Chondrocyte (in vitro differentiated cells): ENCODE measurements around the gene NYAP2. TPM values are rescaled to one million over a fixed set of nuclear protein-coding genes. Genes with fewer than 3 reads are reported as not detected.
A peak's percentile ranks its signal among the peaks of the same experiment; 100 is the strongest.

Source experiments
- DNase-seq: peaks from one replicate; pipeline ENCODE4 v3.0.0; 2021; ENCODE audit warnings: mixed read lengths, low spot score
- H3K27ac Mint-ChIP-seq: one replicate; pipeline ENCODE4 v1.8.0; 2021; ENCODE audit warnings: mild to moderate bottlenecking, moderate library complexity, mixed read lengths; ENCODE audit not compliant: unreplicated experiment
- H3K27me3 Mint-ChIP-seq: 2 replicates; pipeline ENCODE4 v1.8.0; 2021; ENCODE audit warnings: low read depth, mixed read lengths
- H3K36me3 Mint-ChIP-seq: 2 replicates; pipeline ENCODE4 v1.8.0; 2021; ENCODE audit warnings: low read depth, mixed read lengths
- H3K4me1 Mint-ChIP-seq: 2 replicates; pipeline ENCODE4 v1.8.0; 2021; ENCODE audit warnings: low read depth, mild to moderate bottlenecking, mixed read lengths
- H3K4me3 Mint-ChIP-seq: one replicate; pipeline ENCODE4 v1.8.0; 2021; ENCODE audit warnings: mild to moderate bottlenecking, moderate library complexity, mixed read lengths; ENCODE audit not compliant: unreplicated experiment
- H3K9me3 Mint-ChIP-seq: 2 replicates; pipeline ENCODE4 v1.8.0; 2021; ENCODE audit warnings: low read depth, mixed read lengths
- total RNA-seq: library from RNA; stranded (reverse); gene quantifications from 3 replicates; pipeline ENCODE4 v1.2.1, GENCODE V29; 2021
- TF ChIP-seq, protein P1 (sequence below): fragments of 200-600 bp; sonication (generic); IDR thresholded peaks from 2 replicates; pipeline ENCODE4 v1.5.0; 2021; ENCODE audit warnings: antibody characterized with exemption, mild to moderate bottlenecking, moderate library complexity

Gene NYAP2
- total RNA-seq, 1 donor from 2014 or later, result 0.05 TPM

DNA sequence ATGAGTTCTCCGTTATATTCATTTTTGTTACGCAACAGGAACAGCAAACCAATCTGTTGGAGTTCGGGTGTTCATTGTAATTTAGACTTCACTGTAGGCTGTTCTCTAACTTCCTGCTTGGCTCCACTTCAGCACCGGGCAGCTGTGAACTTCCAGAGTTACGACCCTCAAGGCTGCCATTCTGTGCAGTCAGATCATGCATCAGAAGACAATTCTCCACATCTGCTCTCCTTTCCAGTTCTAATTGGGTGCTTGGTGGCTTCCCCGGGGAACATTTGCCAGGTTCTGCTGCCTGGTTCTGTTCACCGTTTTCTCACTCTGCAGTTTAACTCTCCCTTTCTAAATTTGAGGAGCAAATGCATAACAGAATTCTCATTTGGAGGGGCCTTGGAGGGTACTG is 237.7 kb downstream of the NYAP2 start:
- no peak for DNase-seq
- Mint-ChIP-seq H3K9me3 (peaks cover 2% of the 10 kb centered on the region), H3K27ac (no peak overlapping the region), H3K36me3 (peaks cover 2% of the 10 kb centered on the region), H3K4me3 (no peak overlapping the region), H3K27me3 (no peaks in the 10 kb centered on the region), H3K4me1 (no peaks in the 10 kb centered on the region)
- TF ChIP-seq, protein P1, sequence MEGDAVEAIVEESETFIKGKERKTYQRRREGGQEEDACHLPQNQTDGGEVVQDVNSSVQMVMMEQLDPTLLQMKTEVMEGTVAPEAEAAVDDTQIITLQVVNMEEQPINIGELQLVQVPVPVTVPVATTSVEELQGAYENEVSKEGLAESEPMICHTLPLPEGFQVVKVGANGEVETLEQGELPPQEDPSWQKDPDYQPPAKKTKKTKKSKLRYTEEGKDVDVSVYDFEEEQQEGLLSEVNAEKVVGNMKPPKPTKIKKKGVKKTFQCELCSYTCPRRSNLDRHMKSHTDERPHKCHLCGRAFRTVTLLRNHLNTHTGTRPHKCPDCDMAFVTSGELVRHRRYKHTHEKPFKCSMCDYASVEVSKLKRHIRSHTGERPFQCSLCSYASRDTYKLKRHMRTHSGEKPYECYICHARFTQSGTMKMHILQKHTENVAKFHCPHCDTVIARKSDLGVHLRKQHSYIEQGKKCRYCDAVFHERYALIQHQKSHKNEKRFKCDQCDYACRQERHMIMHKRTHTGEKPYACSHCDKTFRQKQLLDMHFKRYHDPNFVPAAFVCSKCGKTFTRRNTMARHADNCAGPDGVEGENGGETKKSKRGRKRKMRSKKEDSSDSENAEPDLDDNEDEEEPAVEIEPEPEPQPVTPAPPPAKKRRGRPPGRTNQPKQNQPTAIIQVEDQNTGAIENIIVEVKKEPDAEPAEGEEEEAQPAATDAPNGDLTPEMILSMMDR, result no peak

DNA sequence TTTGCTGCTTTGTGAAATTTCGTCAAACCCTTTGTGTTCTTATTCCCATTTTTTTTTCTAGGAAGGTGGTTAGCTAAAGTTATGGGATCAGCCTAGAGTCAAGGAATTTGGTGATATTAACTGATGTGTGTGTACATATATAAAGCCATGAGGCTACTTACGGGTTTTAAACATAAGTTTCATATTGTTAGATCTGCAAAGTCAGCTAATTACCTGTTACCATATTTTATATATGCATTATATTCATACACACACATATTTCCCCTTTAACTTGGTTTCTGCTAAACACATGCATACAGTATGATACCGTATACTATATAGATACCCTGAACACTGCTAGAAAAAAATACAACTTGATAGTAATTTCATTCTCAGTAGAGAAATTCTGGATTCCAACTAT is 241.0 kb downstream of the NYAP2 start:
- Mint-ChIP-seq H3K9me3 (peaks cover 7% of the 10 kb centered on the region), H3K27ac (no peak overlapping the region), H3K4me3 (no peak overlapping the region), H3K27me3 (no peaks in the 10 kb centered on the region), H3K4me1 (no peaks in the 10 kb centered on the region), H3K36me3 (peaks cover 2% of the 10 kb centered on the region)
- no peak for DNase-seq
- TF ChIP-seq, protein P1, result no peak

DNA sequence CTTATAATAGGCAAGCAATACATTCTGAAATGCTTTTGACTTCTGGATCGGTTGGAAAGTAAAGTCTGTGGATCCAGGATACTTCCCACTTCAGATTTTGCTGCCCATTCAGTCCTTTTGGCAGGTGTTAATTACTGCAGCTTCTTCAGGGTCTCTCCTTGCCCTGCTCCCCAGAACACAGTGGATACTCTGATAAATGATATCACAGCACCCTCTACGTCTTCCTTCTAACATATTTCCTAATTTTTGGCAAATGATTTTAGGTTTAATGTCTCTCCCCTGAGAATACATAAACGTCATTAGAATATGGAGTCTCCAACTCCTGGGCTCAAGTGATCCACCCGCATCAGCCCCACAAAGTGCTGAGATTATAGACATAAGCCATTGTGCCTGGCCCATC is 249.8 kb downstream of the NYAP2 start:
- no peak overlapping the region for H3K4me3 Mint-ChIP-seq
- H3K4me1 Mint-ChIP-seq, result no peaks in the 10 kb centered on the region
- H3K27me3 Mint-ChIP-seq, result no peaks in the 10 kb centered on the region
- peaks cover 5% of the 10 kb centered on the region for H3K9me3 Mint-ChIP-seq
- H3K36me3 Mint-ChIP-seq, result no peaks in the 10 kb centered on the region
- no peak for DNase-seq
- no peak overlapping the region for H3K27ac Mint-ChIP-seq
- TF ChIP-seq, protein P1, result peak; percentile 42

DNA sequence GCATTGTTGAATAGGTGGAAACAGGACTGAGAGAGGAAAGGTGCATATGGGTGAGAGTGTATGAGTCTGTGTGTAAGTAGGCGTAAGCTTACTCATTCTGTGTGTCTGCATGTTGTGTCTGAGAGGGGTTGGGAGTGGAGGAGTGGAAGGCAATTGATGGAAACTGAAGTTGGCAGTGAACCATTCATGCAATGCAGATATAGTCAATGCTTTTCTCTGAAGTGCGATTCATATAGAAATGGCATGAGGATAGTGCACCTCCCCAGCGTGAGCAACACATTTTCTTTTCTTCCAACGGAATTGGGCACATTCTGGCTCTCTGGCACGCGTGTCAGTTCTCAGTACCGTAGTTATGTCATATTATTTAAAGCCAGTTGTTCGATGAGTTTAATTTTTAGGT is 250.5 kb downstream of the NYAP2 start:
- H3K36me3 Mint-ChIP-seq, result no peaks in the 10 kb centered on the region
- H3K27ac Mint-ChIP-seq, result no peak overlapping the region
- peaks cover 5% of the 10 kb centered on the region for H3K9me3 Mint-ChIP-seq
- DNase-seq, result no peak
- no peak overlapping the region for H3K4me3 Mint-ChIP-seq
- no peaks in the 10 kb centered on the region for H3K4me1 Mint-ChIP-seq
- TF ChIP-seq, protein P1, result no peak
- H3K27me3 Mint-ChIP-seq, result no peaks in the 10 kb centered on the region

DNA sequence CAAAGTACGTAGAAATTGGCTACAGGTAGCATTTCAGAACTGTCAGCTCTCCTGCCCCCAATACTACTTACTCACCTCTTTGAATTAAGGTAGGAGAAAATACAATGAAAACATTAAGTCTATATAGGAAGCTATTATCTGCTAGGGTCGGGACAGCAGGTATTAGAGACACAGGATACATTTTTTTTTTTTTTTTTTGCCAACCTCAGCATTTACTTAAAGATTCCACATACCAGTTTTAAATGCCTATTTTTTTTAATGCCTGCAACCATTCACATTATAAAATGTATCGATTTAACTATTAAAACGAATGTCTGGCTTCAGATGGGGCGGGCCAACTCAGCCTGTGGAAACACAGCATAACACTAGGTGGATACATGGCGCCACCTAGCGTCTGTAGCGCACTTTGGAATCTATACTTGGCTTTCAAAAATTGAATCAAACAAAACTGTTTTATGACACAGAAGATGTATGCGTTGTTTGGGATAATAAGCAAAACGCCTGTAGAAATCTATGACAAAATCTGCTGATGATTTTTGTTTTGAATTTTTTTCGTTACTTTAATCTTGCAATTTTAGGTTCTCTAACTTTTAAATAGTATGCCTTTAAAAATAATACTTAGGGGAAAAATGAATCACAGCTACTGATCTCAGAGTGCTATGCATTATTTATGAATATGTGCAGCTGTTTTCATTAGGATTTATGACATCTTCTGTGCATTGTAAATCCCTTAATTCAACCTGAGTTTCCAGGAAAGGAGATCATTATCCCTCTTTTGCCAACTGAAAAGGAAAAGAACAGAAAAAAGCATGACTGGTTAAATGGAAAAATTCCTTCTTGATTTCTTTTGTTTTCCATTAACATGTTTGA is 261.0 kb downstream of the NYAP2 start:
- H3K27me3 Mint-ChIP-seq, result no peaks in the 10 kb centered on the region
- no peak for DNase-seq
- no peaks in the 10 kb centered on the region for H3K4me1 Mint-ChIP-seq
- TF ChIP-seq, protein P1, result peak; percentile 98
- no peak overlapping the region for H3K27ac Mint-ChIP-seq
- H3K4me3 Mint-ChIP-seq, result no peak overlapping the region
- no peaks in the 10 kb centered on the region for H3K36me3 Mint-ChIP-seq
- no peaks in the 10 kb centered on the region for H3K9me3 Mint-ChIP-seq
